SIG-M5 treated with dmso at 0.1 percent for 504 hours (cell line): ENCODE data around the gene FGFBP1.

Experiments used
- DNase-seq: peaks from one replicate; lab custom pipeline; 2025; ENCODE audit not compliant: unreplicated experiment; lab: John Stamatoyannopoulos, UW

Gene FGFBP1

DNA sequence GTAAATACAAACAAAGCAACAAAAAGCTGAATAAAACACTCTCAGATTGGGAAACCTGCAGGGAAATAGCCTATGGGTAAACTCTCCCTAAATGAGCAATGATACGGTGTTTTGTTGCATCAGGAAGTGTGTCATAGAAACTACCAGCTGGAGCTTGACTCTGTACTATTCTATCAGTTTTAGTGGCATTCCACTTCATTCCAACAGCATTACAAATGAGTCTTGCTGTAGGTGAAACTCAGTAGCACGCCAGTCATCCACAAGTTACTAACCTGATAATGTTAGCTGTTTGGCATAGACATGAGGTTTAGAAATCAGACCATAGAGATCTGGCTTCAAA lies 24.9 kb downstream of the FGFBP1 start:
- DNase-seq, result no peak

GRCh38 chr4:15912961-15913630 lies 25.4 kb downstream of the FGFBP1 start:
- no peak for DNase-seq

GRCh38 chr4:15912236-15912635 lies 26.3 kb downstream of the FGFBP1 start:
- DNase-seq, result no peak

GRCh38 chr4:15910155-15910940 lies 28.2 kb downstream of the FGFBP1 start:
- DNase-seq, result no peak

GRCh38 chr4:15907430-15907829 lies 31.1 kb downstream of the FGFBP1 start:
- DNase-seq, result no peak

DNA sequence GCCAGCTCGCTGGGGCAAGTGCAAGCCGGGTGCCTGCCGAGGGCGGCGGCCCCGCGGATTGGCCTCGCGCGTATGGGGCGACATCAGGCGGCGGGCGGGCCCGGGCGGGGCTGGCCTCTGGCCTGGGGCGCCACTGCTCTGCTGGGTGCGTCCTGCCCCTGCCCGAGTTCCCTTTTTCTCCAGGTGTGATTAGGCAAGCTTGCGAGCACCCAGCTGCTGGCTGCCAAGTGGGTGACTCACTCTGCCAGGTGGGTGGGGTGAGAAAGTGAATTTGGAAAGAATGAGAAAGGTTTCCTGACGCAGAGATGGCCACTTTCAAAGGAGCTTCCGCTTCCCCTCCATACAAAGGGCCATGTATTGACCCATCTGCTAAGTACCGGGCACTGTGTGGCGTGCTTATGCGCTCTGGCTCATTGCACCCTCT lies 32.5 kb downstream of the FGFBP1 start:
- DNase-seq, result peak; percentile 40

- peak; percentile 83 for DNase-seq
These were observed 35.8 kb downstream of the FGFBP1 start for GRCh38 chr4:15902746-15903145.

GRCh38 chr4:15901998-15902397 lies 36.5 kb downstream of the FGFBP1 start:
- DNase-seq, result no peak

- no peak for DNase-seq
These were observed 37.5 kb downstream of the FGFBP1 start for GRCh38 chr4:15901007-15901406.

- no peak for DNase-seq
These were observed 39.0 kb downstream of the FGFBP1 start for GRCh38 chr4:15899511-15899910.

- no peak for DNase-seq
These were observed 39.6 kb downstream of the FGFBP1 start for GRCh38 chr4:15898902-15899301.

DNA sequence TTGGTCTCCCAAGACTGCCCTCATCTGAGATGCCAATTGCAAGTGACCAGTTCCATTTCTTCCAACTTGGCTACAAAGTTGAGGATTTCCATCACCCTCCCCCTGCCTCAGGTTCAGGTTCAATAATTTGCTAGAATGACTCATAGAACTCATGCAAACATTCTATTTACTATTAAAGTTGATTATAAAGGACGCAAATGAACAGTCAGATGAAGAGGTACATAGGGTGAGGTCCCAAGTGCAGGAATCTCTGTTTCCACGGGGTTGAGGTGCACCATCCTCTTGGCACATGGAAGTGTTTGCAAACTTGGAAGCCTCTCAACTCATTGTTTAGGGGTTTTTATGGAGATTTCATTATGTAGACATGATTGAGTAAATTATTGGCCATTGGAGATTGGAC lies 41.0 kb downstream of the FGFBP1 start:
- no peak for DNase-seq

- DNase-seq, result no peak
These were observed 43.3 kb downstream of the FGFBP1 start for GRCh38 chr4:15894921-15895916.

DNA sequence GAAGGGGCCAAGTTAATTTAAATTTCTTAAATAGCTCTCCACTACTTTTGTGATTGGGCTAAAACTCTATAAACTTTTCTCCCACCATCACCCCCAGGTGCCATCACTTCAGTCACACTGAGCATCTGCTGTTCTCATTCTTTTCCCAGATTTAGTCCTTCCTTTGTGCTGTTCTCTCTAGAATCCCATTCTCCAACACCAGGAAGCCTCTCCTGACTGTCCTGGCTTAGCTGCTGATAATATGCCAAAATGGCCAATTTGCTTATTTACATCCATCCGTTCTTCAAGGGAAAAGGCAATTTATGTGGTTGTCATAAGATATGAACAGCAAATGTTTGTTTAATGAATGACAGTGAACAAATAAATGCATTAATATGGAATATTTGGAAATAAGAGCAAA lies 44.1 kb downstream of the FGFBP1 start:
- no peak for DNase-seq

DNA sequence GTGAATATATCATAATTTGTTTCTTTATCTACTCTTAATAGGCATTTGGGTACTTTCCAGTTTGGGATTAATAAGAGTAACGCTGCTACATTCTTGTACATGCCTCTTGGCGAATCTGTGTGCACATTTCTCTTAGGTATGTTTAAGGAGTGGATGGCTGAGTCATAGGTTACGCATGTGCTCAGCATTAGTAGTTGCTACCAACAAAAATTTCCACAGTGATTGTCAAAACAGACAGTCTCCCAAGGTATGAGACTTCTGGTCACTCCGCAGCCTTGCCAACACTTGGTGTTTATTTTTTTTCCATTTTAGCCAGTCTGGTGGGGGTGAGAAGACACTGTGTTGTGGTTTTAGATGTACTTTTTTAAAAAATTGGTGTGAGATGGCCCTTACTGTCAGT lies 44.6 kb downstream of the FGFBP1 start:
- no peak for DNase-seq

- no peak for DNase-seq
These were observed 47.2 kb downstream of the FGFBP1 start for GRCh38 chr4:15891312-15891711.

- no peak for DNase-seq
These were observed 48.2 kb downstream of the FGFBP1 start for GRCh38 chr4:15890246-15890829.

DNA sequence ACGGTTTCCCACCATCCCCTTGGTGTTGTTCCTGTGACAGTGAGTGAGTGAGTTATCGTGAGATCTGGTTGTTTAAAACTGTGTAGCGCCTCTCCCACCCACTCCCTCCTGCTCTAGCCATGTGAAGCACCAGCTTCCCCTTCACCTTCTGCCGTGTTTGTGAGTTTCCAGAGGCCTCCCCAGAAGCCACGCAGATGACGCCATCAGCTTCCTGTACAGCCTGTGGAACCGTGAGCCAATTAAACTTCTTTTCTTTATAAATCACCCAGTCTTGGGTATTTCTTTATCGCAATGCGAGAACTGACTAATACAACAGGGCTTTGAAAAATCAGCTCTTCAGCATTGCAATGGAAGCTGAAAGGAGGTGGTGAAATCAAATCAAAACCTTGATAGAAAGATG lies 50.0 kb downstream of the FGFBP1 start:
- DNase-seq, result no peak
